IMR-90 (cell line): ENCODE data around the gene PKD1L1. TPM values are rescaled to one million over a fixed set of nuclear protein-coding genes. Genes with fewer than 3 reads are reported as not detected.

Experiments
- ATAC-seq: fragments of 200-7000 bp; cut with Tn5 transposase; 2 replicates; pipeline ENCODE4 v1.9.1; 2020; ENCODE audit warnings: low read depth, mild to moderate bottlenecking, moderate library complexity
- BruUV-seq: library from RNA; stranded (reverse); fragments of 400-500 nt; replicated peaks from 2 replicates; lab custom pipeline; 2021; lab: Mats Ljungman, UMichigan
- CTCF ChIA-PET: fragments of 300-600 bp; formaldehyde crosslinking; extraction: SDS; loops from one replicate; lab custom pipeline; 2021; ENCODE audit warnings: antibody characterized with exemption; lab: Yijun Ruan, JAX
- POLR2A ChIA-PET: fragments of 300-600 bp; sonication (Branson Sonifier 250); formaldehyde crosslinking; loops from one replicate; lab custom pipeline; 2022; ENCODE audit warnings: antibody characterized with exemption; ENCODE audit not compliant: unreplicated experiment; lab: Charles Lee
- DNase-seq: peaks from one replicate; pipeline ENCODE4 v3.0.0; 2013
- H2AFZ ChIP-seq: replicated peaks from 2 replicates; pipeline ENCODE3; 2013; ENCODE audit warnings: low read length, mild to moderate bottlenecking; ENCODE audit not compliant: poor library complexity
- H2AK5ac ChIP-seq: 2 replicates; pipeline ENCODE4 v1.6.1; 2013; ENCODE audit warnings: low read depth, low read length, inconsistent platforms
- H2AK9ac ChIP-seq: replicated peaks from 2 replicates; pipeline ENCODE3; 2013; ENCODE audit warnings: mild to moderate bottlenecking, low read depth, low read length, moderate library complexity; ENCODE audit not compliant: poor library complexity
- H2BK120ac ChIP-seq: 2 replicates; pipeline ENCODE4 v1.6.1; 2013; ENCODE audit warnings: low read depth, low read length, inconsistent platforms
- H2BK15ac ChIP-seq: 3 replicates; pipeline ENCODE4 v1.6.1; 2013; ENCODE audit warnings: low read depth, low read length, inconsistent platforms
- H2BK20ac ChIP-seq: 2 replicates; pipeline ENCODE4 v1.6.1; 2013; ENCODE audit warnings: low read depth, mild to moderate bottlenecking, inconsistent platforms, low read length, moderate library complexity
- H2BK5ac ChIP-seq: 2 replicates; pipeline ENCODE4 v1.6.1; 2013; ENCODE audit warnings: mild to moderate bottlenecking, low read depth, low read length, inconsistent platforms; ENCODE audit not compliant: poor library complexity, severe bottlenecking
- H3K14ac ChIP-seq: replicated peaks from 2 replicates; pipeline ENCODE4 v1.6.1; 2013; ENCODE audit warnings: low read depth, low read length, inconsistent platforms
- H3K18ac ChIP-seq: 2 replicates; pipeline ENCODE4 v1.6.1; 2013; ENCODE audit warnings: low read depth, low read length, control low read depth
- H3K23ac ChIP-seq: 2 replicates; pipeline ENCODE4 v1.6.1; 2013; ENCODE audit warnings: low read depth, low read length, inconsistent platforms
- H3K27ac ChIP-seq: 2 replicates; pipeline ENCODE4 v1.5.1; 2013; ENCODE audit warnings: mild to moderate bottlenecking, control low read depth, low read length; ENCODE audit not compliant: insufficient read depth
- H3K27me3 ChIP-seq: 2 replicates; pipeline ENCODE4 v1.6.1; 2013; ENCODE audit warnings: low read length; ENCODE audit not compliant: control insufficient read depth, insufficient read depth
- H3K36me3 ChIP-seq: 2 replicates; pipeline ENCODE4 v1.6.1; 2013; ENCODE audit warnings: low read length, mixed read lengths; ENCODE audit not compliant: control insufficient read depth, insufficient read depth
- H3K4ac ChIP-seq: 2 replicates; pipeline ENCODE4 v1.6.1; 2013; ENCODE audit warnings: low read depth, low read length, inconsistent platforms
- H3K4me1 ChIP-seq: 2 replicates; pipeline ENCODE4 v1.6.1; 2013; ENCODE audit warnings: low read length, mixed read lengths; ENCODE audit not compliant: control insufficient read depth, insufficient read depth
- H3K4me2 ChIP-seq: 2 replicates; pipeline ENCODE4 v1.6.1; 2013; ENCODE audit warnings: low read depth, mild to moderate bottlenecking, control low read depth, low read length, moderate library complexity
- H3K4me3 ChIP-seq: 2 replicates; pipeline ENCODE4 v1.5.1; 2013; ENCODE audit warnings: low read depth, mild to moderate bottlenecking, control low read depth, low read length, moderate library complexity; ENCODE audit not compliant: insufficient read depth
- H3K56ac ChIP-seq: 2 replicates; pipeline ENCODE4 v1.6.1; 2013; ENCODE audit warnings: low read length, inconsistent platforms; ENCODE audit not compliant: insufficient read depth; ENCODE audit errors: extremely low read depth
- H3K79me1 ChIP-seq, 2 experiments: 2 replicates each; pipeline ENCODE4 v1.6.1; 2013; ENCODE audit warnings: low read length in 2 of 2, inconsistent platforms in 1 of 2, low read depth in 1 of 2
- H3K9ac ChIP-seq: 2 replicates; pipeline ENCODE4 v1.6.1; 2013; ENCODE audit warnings: low read depth, low read length, control low read depth
- H3K9me1 ChIP-seq: 2 replicates; pipeline ENCODE4 v1.6.1; 2013; ENCODE audit warnings: low read length, inconsistent platforms; ENCODE audit not compliant: insufficient read depth
- H3K9me3 ChIP-seq: 2 replicates; pipeline ENCODE4 v1.6.1; 2013; ENCODE audit warnings: low read length; ENCODE audit not compliant: control insufficient read depth, insufficient read depth
- H4K20me1 ChIP-seq: 2 replicates; pipeline ENCODE4 v1.6.1; 2013; ENCODE audit warnings: low read length, inconsistent platforms; ENCODE audit not compliant: insufficient read depth
- H4K5ac ChIP-seq: 2 replicates; pipeline ENCODE4 v1.6.1; 2013; ENCODE audit warnings: mild to moderate bottlenecking, low read depth, low read length, control low read depth
- H4K8ac ChIP-seq, 2 experiments: 2 replicates each; pipeline ENCODE4 v1.6.1; 2013; ENCODE audit warnings: low read depth in 2 of 2, low read length in 2 of 2, control low read depth in 1 of 2, inconsistent platforms in 1 of 2
- H4K91ac ChIP-seq: 2 replicates; pipeline ENCODE4 v1.6.1; 2013; ENCODE audit warnings: low read depth, low read length, inconsistent platforms; ENCODE audit not compliant: insufficient read depth
- BHLHE40 ChIP-seq: fragments of 150-350 bp; IDR thresholded peaks from 2 replicates; pipeline ENCODE4 v1.6.1; 2016; ENCODE audit warnings: mild to moderate bottlenecking, low read depth, low read length
- CEBPB ChIP-seq: IDR thresholded peaks from 2 replicates; pipeline ENCODE4 v1.6.1; 2012; ENCODE audit warnings: low read depth, low read length, improper control_type of control experiment
- CHD1 ChIP-seq: IDR thresholded peaks from 2 replicates; pipeline ENCODE4 v1.6.1; 2012; ENCODE audit warnings: low read depth, low read length, improper control_type of control experiment
- FOS ChIP-seq: fragments of 150-350 bp; IDR thresholded peaks from 2 replicates; pipeline ENCODE4 v1.6.1; 2016; ENCODE audit warnings: low read depth, low read length
- MAFK ChIP-seq: IDR thresholded peaks from 2 replicates; pipeline ENCODE4 v1.6.1; 2012; ENCODE audit warnings: low read depth, low read length, improper control_type of control experiment
- MAZ ChIP-seq: IDR thresholded peaks from 2 replicates; pipeline ENCODE4 v1.6.1; 2012; ENCODE audit warnings: low read depth, mild to moderate bottlenecking, low read length, improper control_type of control experiment, moderate library complexity, borderline replicate concordance
- MXI1 ChIP-seq: IDR thresholded peaks from 2 replicates; pipeline ENCODE4 v1.6.1; 2012; ENCODE audit warnings: low read depth, mild to moderate bottlenecking, low read length, moderate library complexity, borderline replicate concordance
- NFE2L2 ChIP-seq: fragments of 150-350 bp; IDR thresholded peaks from 2 replicates; pipeline ENCODE4 v1.6.1; 2016; ENCODE audit warnings: low read depth, mild to moderate bottlenecking, low read length
- POLR2A ChIP-seq: IDR thresholded peaks from 2 replicates; pipeline ENCODE4 v1.6.1; 2012; ENCODE audit warnings: mild to moderate bottlenecking, low read depth, low read length
- RAD21 ChIP-seq: IDR thresholded peaks from 2 replicates; pipeline ENCODE4 v1.6.1; 2012; ENCODE audit warnings: low read length, improper control_type of control experiment
- RCOR1 ChIP-seq: IDR thresholded peaks from 2 replicates; pipeline ENCODE4 v1.6.1; 2012; ENCODE audit warnings: mild to moderate bottlenecking, low read length, improper control_type of control experiment; ENCODE audit not compliant: insufficient replicate concordance
- RFX5 ChIP-seq: IDR thresholded peaks from 2 replicates; pipeline ENCODE4 v1.8.0; 2012; ENCODE audit warnings: low read depth, mild to moderate bottlenecking, low read length, moderate library complexity
- SMC3 ChIP-seq: fragments of 150-350 bp; IDR thresholded peaks from 2 replicates; pipeline ENCODE4 v1.6.1; 2016; ENCODE audit warnings: low read depth, mild to moderate bottlenecking, antibody characterized with exemption, low read length, moderate library complexity
- WGBS, 2 experiments: methylation state at CpG; one replicate each; pipeline versions ENCODE4 v1.1.5 to v1.1.7; 2013; ENCODE audit warnings: missing lambda C conversion rate in 2 of 2; ENCODE audit not compliant: insufficient read length in 1 of 2; ENCODE audit errors: extremely low coverage in 2 of 2; 5-methylcytosine and 5-hydroxymethylcytosine counted together
- dilution Hi-C: fragments of 300-500 bp; cut with HindIII; formaldehyde crosslinking; loops from one replicate; pipeline ENCODE4 v1.14.3; 2018; ENCODE audit warnings: low sequenced_read_pairs; ENCODE audit not compliant: unreplicated experiment
- in situ Hi-C: fragments of 300-500 bp; cut with MboI; formaldehyde crosslinking; loops from 3 replicates; pipeline ENCODE4 v1.14.3; 2019; ENCODE audit warnings: low sequenced_read_pairs, inconsistent platforms, mixed read lengths
- intact Hi-C: fragments of 100-400 bp; cut with micrococcal nuclease; formaldehyde crosslinking; loops from 2 replicates; pipeline ENCODE4 v1.10.0; 2022
- polyA plus RNA-seq, 3 experiments: library from polyadenylated mRNA; depleted of rRNA; stranded (reverse); fragments of >200 nt; gene quantifications; 2 replicates each; pipeline ENCODE4 v1.2.3, GENCODE V29; 2012; ENCODE audit warnings: low replicate concordance in 1 of 3
- total RNA-seq: library from RNA; depleted of rRNA; stranded (reverse); fragments of >200 nt; gene quantifications from 2 replicates; pipeline ENCODE4 v1.2.3, GENCODE V29; 2012
- TF ChIP-seq, protein P1 (sequence below): conservative IDR thresholded peaks from 2 replicates; pipeline ENCODE4 v1.5.1; 2012; ENCODE audit warnings: mild to moderate bottlenecking, low read depth, low read length, improper control_type of control experiment
- TF ChIP-seq, protein P2 (sequence below): fragments of 150-350 bp; IDR thresholded peaks from 2 replicates; pipeline ENCODE4 v1.6.1; 2017; ENCODE audit warnings: mild to moderate bottlenecking, antibody characterized with exemption, low read length, low read depth
- TF ChIP-seq, protein P3 (sequence below): fragments of 150-350 bp; IDR thresholded peaks from 2 replicates; pipeline ENCODE4 v1.6.1; 2016; ENCODE audit warnings: low read depth, mild to moderate bottlenecking, low read length, moderate library complexity, borderline replicate concordance

The PKD1L1 gene
- total and polyA plus RNA-seq, 2 of the 4 experiments (the other 2 are of a cell fraction), result under 0.01 to 0.15 TPM

DNA sequence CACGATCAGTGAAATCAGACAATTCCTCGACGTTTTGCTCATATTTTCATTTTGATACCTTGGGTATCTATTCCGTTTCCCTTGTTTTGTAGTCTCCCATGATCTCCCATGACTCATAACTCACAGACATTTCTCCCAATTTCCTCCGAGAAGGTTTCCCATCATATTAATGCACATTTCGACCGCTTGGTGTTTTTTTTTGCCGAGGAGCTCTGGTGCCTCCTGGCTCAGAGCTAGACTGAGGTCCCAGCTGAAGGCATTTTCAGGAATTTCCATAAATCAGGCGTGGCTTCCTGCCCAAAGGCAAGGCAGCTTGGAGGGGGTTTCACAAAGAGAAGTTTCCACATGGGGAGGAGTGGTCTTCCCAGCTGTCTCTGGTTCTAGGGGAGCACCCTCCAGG lies 218.1 kb downstream of the PKD1L1 start:
- Histone ChIP-seq H2BK5ac (no peak overlapping the region), H4K5ac (no peak overlapping the region), H3K4me1 (peaks cover 6% of the 10 kb centered on the region), H3K9ac (no peak overlapping the region), H2BK120ac (no peak overlapping the region; the same call in 1 of the 2 replicates), H3K79me1 (no peaks in the 10 kb centered on the region), H2AK9ac (no peak overlapping the region), H3K4ac (no peak overlapping the region), H3K27me3 (no peaks in the 10 kb centered on the region), H3K18ac (no peak overlapping the region), H3K4me3 (no peak overlapping the region), H2BK15ac (no peak overlapping the region), H4K8ac (no peak overlapping the region), H3K4me2 (no peak overlapping the region), H3K23ac (no peak overlapping the region), H3K9me3 (no peaks in the 10 kb centered on the region), H3K9me1 (peaks cover 11% of the 10 kb centered on the region), H3K56ac (no peak overlapping the region), H2BK20ac (peak overlapping the region; percentile 9; the same call in 1 of the 2 replicates), H2AFZ (no peak overlapping the region), H4K20me1 (no peaks in the 10 kb centered on the region), H4K91ac (no peak overlapping the region), H3K27ac (no peak overlapping the region), H2AK5ac (no peak overlapping the region), H3K14ac (no peak overlapping the region), H3K36me3 (no peaks in the 10 kb centered on the region)
- TF ChIP-seq CHD1 (no peak), RAD21 (no peak), BHLHE40 (no peak), MAZ (no peak), POLR2A (no peak), MXI1 (no peak), CEBPB (no peak), NFE2L2 (no peak), SMC3 (no peak), MAFK (no peak), RFX5 (no peak), FOS (no peak), RCOR1 (no peak)
- TF ChIP-seq, protein P1, sequence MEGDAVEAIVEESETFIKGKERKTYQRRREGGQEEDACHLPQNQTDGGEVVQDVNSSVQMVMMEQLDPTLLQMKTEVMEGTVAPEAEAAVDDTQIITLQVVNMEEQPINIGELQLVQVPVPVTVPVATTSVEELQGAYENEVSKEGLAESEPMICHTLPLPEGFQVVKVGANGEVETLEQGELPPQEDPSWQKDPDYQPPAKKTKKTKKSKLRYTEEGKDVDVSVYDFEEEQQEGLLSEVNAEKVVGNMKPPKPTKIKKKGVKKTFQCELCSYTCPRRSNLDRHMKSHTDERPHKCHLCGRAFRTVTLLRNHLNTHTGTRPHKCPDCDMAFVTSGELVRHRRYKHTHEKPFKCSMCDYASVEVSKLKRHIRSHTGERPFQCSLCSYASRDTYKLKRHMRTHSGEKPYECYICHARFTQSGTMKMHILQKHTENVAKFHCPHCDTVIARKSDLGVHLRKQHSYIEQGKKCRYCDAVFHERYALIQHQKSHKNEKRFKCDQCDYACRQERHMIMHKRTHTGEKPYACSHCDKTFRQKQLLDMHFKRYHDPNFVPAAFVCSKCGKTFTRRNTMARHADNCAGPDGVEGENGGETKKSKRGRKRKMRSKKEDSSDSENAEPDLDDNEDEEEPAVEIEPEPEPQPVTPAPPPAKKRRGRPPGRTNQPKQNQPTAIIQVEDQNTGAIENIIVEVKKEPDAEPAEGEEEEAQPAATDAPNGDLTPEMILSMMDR, result no peak
- TF ChIP-seq, protein P2, sequence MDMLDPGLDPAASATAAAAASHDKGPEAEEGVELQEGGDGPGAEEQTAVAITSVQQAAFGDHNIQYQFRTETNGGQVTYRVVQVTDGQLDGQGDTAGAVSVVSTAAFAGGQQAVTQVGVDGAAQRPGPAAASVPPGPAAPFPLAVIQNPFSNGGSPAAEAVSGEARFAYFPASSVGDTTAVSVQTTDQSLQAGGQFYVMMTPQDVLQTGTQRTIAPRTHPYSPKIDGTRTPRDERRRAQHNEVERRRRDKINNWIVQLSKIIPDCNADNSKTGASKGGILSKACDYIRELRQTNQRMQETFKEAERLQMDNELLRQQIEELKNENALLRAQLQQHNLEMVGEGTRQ, result no peak
- TF ChIP-seq, protein P3, sequence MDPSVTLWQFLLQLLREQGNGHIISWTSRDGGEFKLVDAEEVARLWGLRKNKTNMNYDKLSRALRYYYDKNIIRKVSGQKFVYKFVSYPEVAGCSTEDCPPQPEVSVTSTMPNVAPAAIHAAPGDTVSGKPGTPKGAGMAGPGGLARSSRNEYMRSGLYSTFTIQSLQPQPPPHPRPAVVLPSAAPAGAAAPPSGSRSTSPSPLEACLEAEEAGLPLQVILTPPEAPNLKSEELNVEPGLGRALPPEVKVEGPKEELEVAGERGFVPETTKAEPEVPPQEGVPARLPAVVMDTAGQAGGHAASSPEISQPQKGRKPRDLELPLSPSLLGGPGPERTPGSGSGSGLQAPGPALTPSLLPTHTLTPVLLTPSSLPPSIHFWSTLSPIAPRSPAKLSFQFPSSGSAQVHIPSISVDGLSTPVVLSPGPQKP, result no peak
- intact Hi-C loops (no loop called here), dilution Hi-C loops (no loop called here), in situ Hi-C loops (no loop called here)
- DNase-seq, result no peak
- ChIA-PET CTCF (no interaction called here), POLR2A (no interaction called here)
- BruUV-seq, result no TSS peak
- 100% methylated on average over 4 of the region's 9 CpGs; no CpG with 5 or more reads in 1 of the 2 experiments for whole genome bisulfite sequencing, 2 experiments
- ATAC-seq, result no peak
